DOHH2 (cell line): ENCODE results near the gene ASTN1.

Experiments used
- CTCF ChIP-seq: fragments of 200-600 bp; sonication (generic); IDR thresholded peaks from one replicate; pipeline ENCODE4 v1.5.1; 2014; ENCODE audit warnings: antibody characterized with exemption, mild to moderate bottlenecking, low read depth, low read length; ENCODE audit not compliant: poor library complexity, severe bottlenecking
- EZH2phosphoT487 ChIP-seq: fragments of 200-600 bp; sonication (generic); IDR thresholded peaks from 2 replicates; pipeline ENCODE4 v1.6.1; 2017; ENCODE audit warnings: borderline replicate concordance, mild to moderate bottlenecking, antibody characterized with exemption, low read length, moderate library complexity, mixed read lengths

GRCh38 chr1:176849281-176849680 lies 315.2 kb downstream of the ASTN1 start:
- TF ChIP-seq CTCF (no peak), EZH2phosphoT487 (no peak)
